HG02973 (cell line): ENCODE data around the gene NPIPB6.
"Not testable (repeated sequence)": the region's sequence is repeated elsewhere in the genome, so short reads cannot be mapped to it uniquely, and the experiment has no call there.

Source experiments
- ATAC-seq: cut with Tn5 transposase; IDR thresholded peaks from one replicate; pipeline ENCODE4 v1.9.1; 2021; ENCODE audit warnings: moderate library complexity; ENCODE audit not compliant: unreplicated experiment

Gene NPIPB6

GRCh38 chr16:28363408-28363807, at the start of gene NPIPB6:
Gene NPIPB6, minus strand, starts transcription at chr16:28363508. Its CDS starts 686 bp downstream, at chr16:28362822.
- ATAC-seq = not testable (repeated sequence)

- ATAC-seq = peak; percentile 94
Measured at GRCh38 chr16:28403220-28404072, 40.1 kb upstream of the NPIPB6 start, which contains the start of gene EIF3CL. Gene EIF3CL, minus strand, starts transcription at chr16:28403841. Its CDS starts 223 bp downstream, at chr16:28403618.

DNA sequence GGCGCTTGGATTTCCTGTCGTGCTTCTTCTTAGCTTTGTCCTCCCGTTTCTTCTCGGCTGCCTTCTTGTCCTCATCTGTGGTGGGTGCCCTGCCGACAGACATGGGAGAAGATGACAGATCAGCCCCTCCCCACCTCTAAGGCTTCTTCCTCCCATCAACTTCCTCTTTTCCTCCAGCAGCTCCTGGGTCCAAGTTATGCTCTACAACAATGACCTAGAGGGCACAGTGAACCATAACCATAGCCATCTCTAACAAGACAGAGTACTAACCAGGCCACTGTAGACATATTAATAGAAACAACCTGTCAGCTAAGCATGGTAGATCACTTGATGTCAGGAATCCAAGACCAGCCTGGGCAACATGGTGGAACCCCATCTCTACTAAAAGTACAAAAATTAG, 28.7 kb upstream of the NPIPB6 start:
- not testable (repeated sequence) for ATAC-seq

DNA sequence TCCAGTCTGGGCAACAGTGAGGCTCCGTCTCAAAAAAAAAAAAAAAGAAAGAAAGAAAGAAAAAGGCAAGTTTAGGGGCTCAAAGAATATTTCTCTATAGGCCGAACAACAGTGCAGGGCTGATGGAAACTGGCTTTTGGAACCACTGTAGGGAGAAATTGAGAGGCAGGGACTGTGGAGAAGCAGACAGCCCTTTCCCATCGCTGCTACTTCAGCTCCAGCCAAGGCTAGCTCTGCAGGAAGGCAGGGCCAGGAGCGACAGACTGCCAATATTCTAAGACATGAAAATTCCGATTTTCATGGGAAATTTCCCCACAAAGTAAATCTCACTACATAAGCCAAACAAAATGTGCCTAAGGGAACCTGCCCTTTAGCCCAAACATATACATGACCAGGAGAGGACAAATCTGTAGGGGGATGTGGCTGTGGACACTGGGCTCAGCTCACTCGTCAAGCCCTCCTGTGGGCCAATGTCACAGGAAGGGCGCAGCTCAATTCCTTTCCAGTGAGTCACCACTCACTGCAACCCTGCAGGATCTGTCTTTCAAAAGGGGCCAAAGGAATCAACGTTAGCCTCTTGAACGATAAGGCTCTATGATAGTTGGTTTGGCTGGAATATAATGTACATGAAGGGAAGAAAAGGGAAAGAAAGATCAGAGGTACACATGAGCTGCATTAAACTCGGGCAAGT, 19.0 kb upstream of the NPIPB6 start:
- ATAC-seq = not testable (repeated sequence)

DNA sequence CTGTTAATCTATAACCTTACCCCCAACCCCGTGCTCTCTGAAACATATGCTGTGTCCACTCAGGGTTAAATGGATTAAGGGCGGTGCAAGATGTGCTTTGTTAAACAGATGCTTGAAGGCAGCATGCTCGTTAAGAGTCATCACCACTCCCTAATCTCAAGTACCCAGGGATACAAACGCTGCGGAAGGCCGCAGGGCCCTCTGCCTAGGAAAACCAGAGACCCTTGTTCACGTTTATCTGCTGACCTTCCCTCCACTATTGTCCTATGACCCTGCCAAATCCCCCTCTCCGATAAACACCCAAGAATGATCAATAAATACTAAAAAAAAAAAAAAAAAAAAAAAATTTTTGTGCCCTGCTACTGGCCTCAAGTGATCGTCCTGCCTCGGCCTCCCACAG, 14.5 kb upstream of the NPIPB6 start:
- not testable (repeated sequence) for ATAC-seq

DNA sequence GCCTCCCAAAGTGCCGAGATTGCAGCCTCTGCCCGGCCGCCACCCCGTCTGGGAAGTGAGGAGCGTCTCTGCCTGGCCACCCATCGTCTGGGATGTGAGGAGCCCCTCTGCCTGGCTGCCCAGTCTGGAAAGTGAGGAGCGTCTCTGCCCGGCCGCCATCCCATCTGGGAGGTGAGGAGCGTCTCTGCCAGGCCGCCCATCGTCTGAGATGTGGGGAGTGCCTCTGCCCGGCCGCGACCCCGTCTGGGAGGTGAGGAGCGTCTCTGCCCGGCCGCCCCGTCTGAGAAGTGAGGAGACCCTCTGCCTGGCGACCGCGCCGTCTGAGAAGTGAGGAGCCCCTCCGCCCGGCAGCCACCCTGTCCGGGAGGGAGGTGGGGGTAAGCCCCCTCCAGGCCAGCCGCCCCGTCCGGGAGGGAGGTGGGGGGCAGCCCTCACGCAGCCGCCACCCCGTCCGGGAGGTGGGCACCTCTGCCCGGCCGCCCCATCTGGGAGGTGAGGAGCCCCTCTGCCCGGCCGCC, 13.9 kb upstream of the NPIPB6 start:
- ATAC-seq = not testable (repeated sequence)

DNA sequence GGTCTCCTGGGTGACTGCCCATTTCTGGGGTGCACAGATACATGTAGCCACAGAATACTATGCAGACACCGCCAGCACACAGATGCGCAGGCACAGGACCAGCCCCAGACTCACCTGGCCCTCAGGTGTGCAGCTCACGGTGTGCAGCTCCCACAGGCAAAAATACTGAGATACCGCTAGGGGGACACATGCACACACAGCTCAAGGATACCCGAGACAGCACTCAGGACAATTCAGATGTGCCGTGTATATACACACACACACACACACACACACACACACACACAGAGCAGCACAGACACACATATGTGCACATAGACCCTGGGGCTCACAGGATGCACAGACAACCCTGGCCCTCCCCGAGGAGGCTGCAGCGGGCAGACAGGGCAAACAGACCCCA, 11.8 kb upstream of the NPIPB6 start:
- ATAC-seq = not testable (repeated sequence)

- not testable (repeated sequence) for ATAC-seq
Measured at GRCh38 chr16:28374281-28374680, 11.0 kb upstream of the NPIPB6 start.

- ATAC-seq = not testable (repeated sequence)
Measured at GRCh38 chr16:28367926-28368325, 4.6 kb upstream of the NPIPB6 start.

GRCh38 chr16:28364268-28365173, 1.2 kb upstream of the NPIPB6 start:
- ATAC-seq = peak; percentile 94

DNA sequence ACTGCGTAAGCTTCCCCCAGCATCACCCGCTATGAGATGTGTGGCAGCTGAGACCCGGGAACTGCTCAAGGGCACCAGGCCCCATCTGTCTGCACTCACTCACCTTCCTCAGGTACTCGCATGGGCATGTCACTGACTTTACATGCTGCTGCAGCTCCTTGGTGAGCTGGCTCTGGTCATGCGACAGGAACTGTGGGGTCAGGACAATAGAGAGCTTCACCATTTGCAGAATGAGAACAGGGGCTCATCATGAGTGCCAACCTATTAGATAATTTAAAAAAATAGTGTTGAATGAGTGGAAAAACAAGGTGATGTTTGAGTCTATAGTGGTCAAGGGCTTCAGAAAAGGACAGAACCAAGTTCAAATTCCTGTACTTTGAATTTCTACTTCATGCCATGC, 708 bp downstream of the NPIPB6 start:
- not testable (repeated sequence) for ATAC-seq

DNA sequence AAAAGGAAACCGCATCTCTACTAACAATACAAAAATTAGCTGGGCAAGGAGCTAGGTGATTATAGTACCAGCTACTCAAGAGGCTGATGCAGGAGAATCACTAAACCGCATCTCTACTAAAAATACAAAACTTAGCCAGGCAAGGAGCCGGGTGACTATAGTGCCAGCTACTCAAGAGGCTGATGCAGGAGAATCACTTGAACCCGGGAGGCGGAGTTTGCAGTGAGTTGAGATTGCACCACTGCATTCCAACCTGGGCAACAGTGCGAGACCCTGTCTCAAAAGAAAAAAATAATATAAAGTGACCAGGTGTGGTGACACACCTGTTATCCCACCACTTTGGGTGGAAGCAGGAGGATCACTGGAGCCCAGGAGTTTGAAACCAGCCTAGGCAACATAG, 25.1 kb downstream of the NPIPB6 start:
- not testable (repeated sequence) for ATAC-seq

DNA sequence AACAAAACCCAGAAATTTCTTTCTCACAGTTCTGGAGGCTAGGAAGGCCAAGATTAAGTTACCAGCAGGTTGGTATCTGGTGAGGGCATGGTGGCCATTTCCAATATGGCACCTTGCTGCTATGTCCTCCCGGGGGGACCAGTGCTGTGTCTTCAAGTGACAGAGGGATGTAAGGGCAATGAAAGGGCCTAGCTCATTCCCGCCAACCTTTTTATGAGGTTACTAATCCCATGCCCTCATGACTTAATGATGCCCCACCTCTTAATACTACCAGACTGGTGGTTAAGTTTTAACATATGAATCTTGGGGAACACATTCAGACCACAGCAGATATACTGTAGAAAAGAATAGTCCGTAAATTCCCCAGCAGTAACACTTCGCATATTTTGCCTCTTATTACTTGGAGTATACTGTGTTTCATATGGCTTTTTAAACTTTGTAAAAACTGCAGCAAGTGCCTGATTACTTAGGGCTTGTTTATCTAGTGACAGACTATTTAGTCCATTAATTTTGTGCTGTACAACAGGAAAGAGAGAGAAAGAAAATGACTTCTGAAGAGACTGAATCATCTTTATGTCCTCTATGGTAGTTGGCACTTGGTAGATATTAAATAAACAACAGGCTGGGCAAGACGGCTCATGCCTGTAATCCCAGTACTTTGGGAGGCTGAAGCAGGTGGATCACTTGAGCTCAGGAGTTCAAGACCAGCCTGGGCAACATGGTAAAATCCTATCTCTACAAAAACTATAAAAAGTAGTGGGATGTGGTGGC, 26.2 kb downstream of the NPIPB6 start:
- not testable (repeated sequence) for ATAC-seq

GRCh38 chr16:28335678-28336077, 27.6 kb downstream of the NPIPB6 start:
- not testable (repeated sequence) for ATAC-seq

DNA sequence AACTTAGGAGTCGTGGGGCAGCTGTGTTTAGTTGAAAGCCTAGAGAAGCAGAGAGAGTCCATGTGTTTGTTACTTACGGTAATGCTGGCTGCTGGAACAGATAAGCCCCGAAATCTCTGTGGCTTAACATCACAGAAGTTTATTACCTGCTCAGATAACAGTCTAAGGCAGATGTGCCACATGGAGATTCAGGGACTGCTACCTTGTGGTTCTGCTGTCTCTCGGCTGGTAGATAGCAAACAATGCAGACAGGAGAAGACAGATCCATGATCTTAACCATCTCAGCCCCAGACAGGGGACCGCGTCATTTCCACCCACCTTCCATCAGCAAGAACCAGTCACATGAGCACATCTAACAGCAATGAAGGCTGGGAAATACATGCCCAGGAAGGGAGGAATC, 30.7 kb downstream of the NPIPB6 start:
- not testable (repeated sequence) for ATAC-seq

DNA sequence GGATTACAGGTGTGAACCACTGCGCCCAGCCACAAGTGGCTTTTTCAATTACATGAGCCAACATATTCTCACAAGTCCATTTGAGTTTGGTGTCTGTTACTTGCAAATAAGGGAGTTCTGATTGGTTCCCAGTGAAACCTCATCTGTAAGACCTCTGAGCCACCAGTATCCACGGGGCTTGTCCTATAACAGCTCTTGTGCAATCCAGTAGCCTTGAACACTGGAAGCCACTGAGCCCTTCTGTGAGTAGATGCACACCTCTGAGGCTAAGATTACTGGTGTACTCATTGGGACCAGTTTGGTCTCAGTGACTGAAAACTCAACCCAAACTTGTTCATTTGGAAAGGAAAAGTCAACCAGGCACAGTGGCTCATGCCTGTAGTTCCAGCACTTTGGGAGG, 32.3 kb downstream of the NPIPB6 start:
- ATAC-seq = not testable (repeated sequence)

DNA sequence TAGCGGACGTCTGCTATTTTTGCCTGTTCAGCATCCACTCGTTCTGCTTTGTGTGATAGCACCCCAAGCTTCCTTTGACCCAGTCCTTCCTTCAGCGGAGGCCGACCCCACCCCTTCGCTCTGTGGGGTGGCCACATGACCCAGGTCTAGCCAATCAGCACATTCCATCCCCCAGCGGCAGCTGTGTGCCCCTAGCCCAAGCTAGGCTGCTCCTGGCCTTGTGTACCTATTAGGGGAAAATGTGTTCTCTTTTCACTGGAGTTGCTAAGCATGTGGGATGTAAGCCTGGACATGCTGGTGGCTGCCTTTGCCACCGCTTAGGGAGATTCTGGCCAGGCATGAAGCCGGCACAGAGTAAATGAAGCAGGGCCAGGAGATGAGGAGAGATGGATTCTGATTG, 33.1 kb downstream of the NPIPB6 start:
- ATAC-seq = not testable (repeated sequence)

DNA sequence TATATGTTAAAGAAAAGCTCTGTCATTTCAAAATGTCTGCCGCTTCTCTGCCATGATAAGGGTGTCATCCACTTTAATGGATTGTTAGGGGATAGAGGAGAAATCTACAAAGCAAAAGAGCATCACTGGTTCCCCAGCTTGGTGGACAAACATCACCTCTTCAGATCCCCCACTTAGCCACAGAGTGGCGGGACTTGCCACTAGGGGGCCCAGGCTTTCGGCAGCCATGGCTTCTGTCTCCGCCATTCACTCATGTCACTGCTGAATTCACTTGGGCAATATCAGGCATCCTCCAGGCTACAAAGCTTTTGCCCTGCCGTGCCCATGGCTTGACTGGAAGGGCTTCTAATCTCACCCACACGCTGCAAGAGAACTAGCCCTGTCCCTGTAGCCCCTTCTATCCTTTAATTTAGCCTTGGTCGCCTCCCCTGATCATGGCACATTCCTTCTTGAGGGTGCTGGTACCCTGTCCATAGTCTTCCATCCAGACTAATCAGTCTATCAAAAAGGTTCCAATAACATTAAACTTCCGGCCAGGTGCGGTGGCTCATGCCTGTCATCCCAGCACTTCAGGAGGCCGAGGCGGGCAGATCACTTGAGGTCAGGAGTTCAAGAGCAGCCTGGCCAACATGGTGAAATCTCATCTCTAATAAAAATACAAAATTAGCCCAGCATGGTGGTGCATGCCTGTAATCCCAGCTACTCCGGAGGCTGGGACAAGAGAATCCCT, 36.3 kb downstream of the NPIPB6 start:
- ATAC-seq = no peak

DNA sequence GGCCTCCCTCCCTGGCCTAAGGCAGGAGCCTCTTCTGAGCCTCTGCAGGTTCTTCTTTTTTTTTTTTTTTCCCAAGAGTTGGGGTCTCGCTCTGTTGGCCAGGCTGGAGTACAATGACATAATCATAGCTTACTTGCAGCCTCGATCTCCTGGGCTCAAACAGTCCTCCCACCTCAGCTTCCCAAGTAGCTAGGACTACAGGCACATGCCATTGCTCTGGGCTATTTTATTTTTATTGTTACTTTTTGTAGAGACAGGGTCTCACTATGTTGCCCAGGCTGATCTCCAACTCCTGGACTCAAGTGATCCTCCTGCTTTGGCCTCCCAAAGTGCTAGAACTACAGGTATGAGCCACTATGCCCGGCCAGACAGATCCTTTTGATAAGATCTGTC, 38.4 kb downstream of the NPIPB6 start:
- ATAC-seq = no peak
